Trophoblast cell (in vitro differentiated cells and primary cell): ENCODE data around the gene FBXO31.

Experiments
- DNase-seq, 2 donors: peaks; one replicate each; pipeline ENCODE4 v3.0.0-alpha.2; 2016
- H2AFZ ChIP-seq: 2 replicates; pipeline ENCODE4 v1.6.1; 2013; ENCODE audit warnings: low read length, moderate library complexity, mild to moderate bottlenecking; ENCODE audit not compliant: insufficient read depth, poor library complexity
- H2AK5ac ChIP-seq: 2 replicates; pipeline ENCODE4 v1.6.1; 2013; ENCODE audit warnings: mild to moderate bottlenecking, low read length
- H2BK120ac ChIP-seq: 2 replicates; pipeline ENCODE4 v1.6.1; 2013; ENCODE audit warnings: low read length, mild to moderate bottlenecking, moderate library complexity; ENCODE audit not compliant: insufficient read depth, poor library complexity
- H2BK12ac ChIP-seq: 2 replicates; pipeline ENCODE4 v1.6.1; 2013; ENCODE audit warnings: mild to moderate bottlenecking, low read length, moderate library complexity
- H2BK5ac ChIP-seq: 2 replicates; pipeline ENCODE4 v1.6.1; 2013; ENCODE audit warnings: low read length, low read depth, moderate library complexity, mild to moderate bottlenecking; ENCODE audit not compliant: poor library complexity
- H3K14ac ChIP-seq: 2 replicates; pipeline ENCODE4 v1.6.1; 2013; ENCODE audit warnings: mild to moderate bottlenecking, low read length
- H3K18ac ChIP-seq: 2 replicates; pipeline ENCODE4 v1.6.1; 2013; ENCODE audit warnings: mild to moderate bottlenecking, low read length
- H3K23ac ChIP-seq: 2 replicates; pipeline ENCODE4 v1.6.1; 2013; ENCODE audit warnings: low read length
- H3K27ac ChIP-seq: 2 replicates; pipeline ENCODE4 v1.5.1; 2013; ENCODE audit warnings: low read depth, mild to moderate bottlenecking, inconsistent platforms, low read length, moderate library complexity
- H3K27me3 ChIP-seq: 2 replicates; pipeline ENCODE4 v1.6.1; 2013; ENCODE audit warnings: inconsistent platforms, mild to moderate bottlenecking, low read length, moderate library complexity; ENCODE audit not compliant: insufficient read depth
- H3K36me3 ChIP-seq, 2 experiments: 1 replicate in 1 of 2; 2 replicates in 1 of 2; pipeline ENCODE4 v1.6.1; 2013; ENCODE audit warnings: low read length in 2 of 2, mild to moderate bottlenecking in 2 of 2, moderate library complexity in 1 of 2; ENCODE audit not compliant: insufficient read depth in 2 of 2, control insufficient read depth in 1 of 2
- H3K4ac ChIP-seq: 2 replicates; pipeline ENCODE4 v1.6.1; 2013; ENCODE audit warnings: low read depth, mild to moderate bottlenecking, low read length, moderate library complexity
- H3K4me1 ChIP-seq, 2 experiments: 1 replicate in 1 of 2; 2 replicates in 1 of 2; pipeline ENCODE4 v1.6.1; 2013; ENCODE audit warnings: low read length in 2 of 2, mild to moderate bottlenecking in 2 of 2, moderate library complexity in 1 of 2; ENCODE audit not compliant: insufficient read depth in 2 of 2, control insufficient read depth in 1 of 2
- H3K4me2 ChIP-seq: 2 replicates; pipeline ENCODE4 v1.6.1; 2013; ENCODE audit warnings: inconsistent platforms, mild to moderate bottlenecking, low read length, moderate library complexity
- H3K4me3 ChIP-seq: 2 replicates; pipeline ENCODE4 v1.5.1; 2013; ENCODE audit warnings: mild to moderate bottlenecking, low read depth, low read length, inconsistent platforms
- H3K79me1 ChIP-seq: one replicate; pipeline ENCODE4 v1.6.1; 2013; ENCODE audit warnings: low read length
- H3K79me2 ChIP-seq: 2 replicates; pipeline ENCODE4 v1.6.1; 2013; ENCODE audit warnings: low read length, mild to moderate bottlenecking; ENCODE audit not compliant: control insufficient read depth, insufficient read depth, poor library complexity
- H3K9ac ChIP-seq: 2 replicates; pipeline ENCODE4 v1.6.1; 2013; ENCODE audit warnings: mild to moderate bottlenecking, low read length
- H3K9me3 ChIP-seq: 2 replicates; pipeline ENCODE4 v1.6.1; 2013; ENCODE audit warnings: low read depth, mild to moderate bottlenecking, control low read depth, inconsistent platforms, low read length; ENCODE audit not compliant: insufficient read depth
- H4K12ac ChIP-seq: 2 replicates; pipeline ENCODE4 v1.6.1; 2013; ENCODE audit warnings: low read depth, mild to moderate bottlenecking, low read length, moderate library complexity
- H4K8ac ChIP-seq: 2 replicates; pipeline ENCODE4 v1.6.1; 2013; ENCODE audit warnings: low read depth, mild to moderate bottlenecking, low read length, moderate library complexity
- H4K91ac ChIP-seq: one replicate; pipeline ENCODE4 v1.6.1; 2013; ENCODE audit warnings: low read depth, mild to moderate bottlenecking, low read length, moderate library complexity
- WGBS: extraction: QIAGEN DNeasy Blood & Tissue Kit; methylation state at CpG from one replicate; pipeline ENCODE4 v1.1.7; 2013; ENCODE audit warnings: missing lambda C conversion rate; ENCODE audit not compliant: insufficient read length, insufficient coverage; ENCODE audit errors: extremely low coverage; 5-methylcytosine and 5-hydroxymethylcytosine counted together

The FBXO31 gene

GRCh38 chr16:87348616-87349157 is 34.9 kb downstream of the FBXO31 start:
- no peak overlapping the region for H2BK120ac ChIP-seq
- H3K14ac ChIP-seq = no peak overlapping the region
- H3K4ac ChIP-seq = no peak overlapping the region
- no peak for DNase-seq
- no peak overlapping the region for H3K27ac ChIP-seq
- H4K91ac ChIP-seq = no peak overlapping the region
- H3K4me3 ChIP-seq = no peak overlapping the region
- H2AK5ac ChIP-seq = no peak overlapping the region
- peaks cover 0 to 3% of the 10 kb centered on the region in 2 experiments for H3K4me1 ChIP-seq
- H3K18ac ChIP-seq = no peak overlapping the region
- no peaks in the 10 kb centered on the region for H3K27me3 ChIP-seq
- H3K36me3 ChIP-seq = peaks cover 10 to 21% of the 10 kb centered on the region in 2 experiments
- H3K79me2 ChIP-seq = no peaks in the 10 kb centered on the region
- H3K23ac ChIP-seq = no peak overlapping the region
- H4K8ac ChIP-seq = no peak overlapping the region
- peaks cover 2% of the 10 kb centered on the region for H3K9me3 ChIP-seq
- no peak overlapping the region for H3K4me2 ChIP-seq
- H3K79me1 ChIP-seq = no peaks in the 10 kb centered on the region
- no peak overlapping the region for H2BK5ac ChIP-seq
- no peak overlapping the region for H4K12ac ChIP-seq
- WGBS = no CpG with 5 or more reads among the region's 13 CpGs
- no peak overlapping the region for H2AFZ ChIP-seq
- no peak overlapping the region for H3K9ac ChIP-seq
- H2BK12ac ChIP-seq = no peak overlapping the region

GRCh38 chr16:87347932-87348615 is 35.5 kb downstream of the FBXO31 start:
- no peak overlapping the region for H2BK5ac ChIP-seq
- H3K27me3 ChIP-seq = no peaks in the 10 kb centered on the region
- no peak overlapping the region for H2AK5ac ChIP-seq
- no peak for DNase-seq
- H3K79me2 ChIP-seq = no peaks in the 10 kb centered on the region
- no peak overlapping the region for H3K23ac ChIP-seq
- H3K9ac ChIP-seq = no peak overlapping the region
- WGBS = no CpG with 5 or more reads among the region's 13 CpGs
- H2BK120ac ChIP-seq = no peak overlapping the region
- H3K4me1 ChIP-seq = peaks cover 0 to 3% of the 10 kb centered on the region in 2 experiments
- no peak overlapping the region for H3K14ac ChIP-seq
- H3K18ac ChIP-seq = no peak overlapping the region
- H3K4me3 ChIP-seq = peak overlapping the region; percentile 39
- H4K8ac ChIP-seq = no peak overlapping the region
- no peak overlapping the region for H4K91ac ChIP-seq
- no peak overlapping the region for H3K27ac ChIP-seq
- no peak overlapping the region for H3K4me2 ChIP-seq
- H3K36me3 ChIP-seq = peaks cover 13 to 25% of the 10 kb centered on the region in 2 experiments
- no peak overlapping the region for H3K4ac ChIP-seq
- H4K12ac ChIP-seq = no peak overlapping the region
- H3K9me3 ChIP-seq = peaks cover 2% of the 10 kb centered on the region
- no peaks in the 10 kb centered on the region for H3K79me1 ChIP-seq
- no peak overlapping the region for H2BK12ac ChIP-seq
- H2AFZ ChIP-seq = no peak overlapping the region

- no peak overlapping the region for H3K14ac ChIP-seq
These were observed 37.0 kb downstream of the FBXO31 start for GRCh38 chr16:87346517-87347060.

GRCh38 chr16:87345726-87346424 is 37.7 kb downstream of the FBXO31 start:
- Histone ChIP-seq H3K9me3 (peaks cover 2% of the 10 kb centered on the region), H2AFZ (no peak overlapping the region), H3K18ac (no peak overlapping the region), H3K23ac (no peak overlapping the region), H3K27me3 (no peaks in the 10 kb centered on the region), H4K12ac (no peak overlapping the region), H3K4me1 (peaks cover 0 to 3% of the 10 kb centered on the region in 2 experiments), H3K27ac (no peak overlapping the region), H3K4me3 (no peak overlapping the region), H3K9ac (no peak overlapping the region), H3K36me3 (peaks cover 28 to 37% of the 10 kb centered on the region in 2 experiments), H3K79me2 (no peaks in the 10 kb centered on the region), H3K14ac (no peak overlapping the region), H2AK5ac (no peak overlapping the region), H2BK5ac (no peak overlapping the region), H2BK120ac (no peak overlapping the region), H3K79me1 (no peaks in the 10 kb centered on the region), H2BK12ac (no peak overlapping the region), H4K8ac (no peak overlapping the region), H4K91ac (no peak overlapping the region), H3K4ac (no peak overlapping the region), H3K4me2 (no peak overlapping the region)
- WGBS = no CpG with 5 or more reads among the region's 28 CpGs
- no peak for DNase-seq

More at GRCh38 chr16:87346517-87347060, 37.0 kb downstream of the FBXO31 start:
- Histone ChIP-seq H3K79me2 (no peaks in the 10 kb centered on the region), H2BK5ac (no peak overlapping the region), H2BK120ac (no peak overlapping the region), H4K8ac (no peak overlapping the region), H3K18ac (no peak overlapping the region), H3K27ac (no peak overlapping the region), H3K79me1 (no peaks in the 10 kb centered on the region), H3K4me3 (no peak overlapping the region), H3K4me2 (no peak overlapping the region), H4K91ac (no peak overlapping the region), H3K4me1 (peaks cover 0 to 3% of the 10 kb centered on the region in 2 experiments), H4K12ac (no peak overlapping the region), H2AFZ (no peak overlapping the region), H3K9me3 (peaks cover 2% of the 10 kb centered on the region), H3K36me3 (peaks cover 28 to 37% of the 10 kb centered on the region in 2 experiments), H2AK5ac (no peak overlapping the region), H3K4ac (no peak overlapping the region), H2BK12ac (no peak overlapping the region), H3K23ac (no peak overlapping the region), H3K9ac (no peak overlapping the region), H3K27me3 (no peaks in the 10 kb centered on the region)
- no peak for DNase-seq
- no CpG with 5 or more reads among the region's 21 CpGs for WGBS
